ENCODE measurements around the gene ALDH1A2. TPM values are rescaled to one million over a fixed set of nuclear protein-coding genes. Genes with fewer than 3 reads are reported as not detected.

ALDH1A2 gene
- total RNA-seq, 2 donors from 2014 or later: 5.4 to 5.6 TPM

DNA sequence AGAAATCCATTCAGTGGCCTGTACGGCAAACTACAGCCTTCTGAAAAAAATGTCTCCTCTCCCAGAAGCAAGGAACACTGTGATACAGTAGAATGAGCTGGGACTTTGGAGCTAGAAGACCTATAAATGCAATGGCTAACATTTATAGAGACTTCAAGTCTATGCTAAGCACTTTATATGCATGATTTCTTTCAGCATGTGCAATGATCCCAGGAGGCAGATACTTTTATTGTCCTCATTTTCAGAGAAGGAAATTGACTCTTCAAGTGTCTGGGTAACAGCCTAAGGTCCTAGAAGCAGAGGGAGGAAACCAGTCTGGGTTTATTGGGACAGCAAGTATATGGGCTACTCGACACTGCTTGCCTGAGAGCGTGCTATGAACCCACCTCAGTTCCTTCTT lies 140.9 kb downstream of the ALDH1A2 start:
- ATAC-seq (peak; percentile 83), DNase-seq (no peak)
- intact Hi-C loops (cut with DNase I, micrococcal nuclease): no loop called here

- ATAC-seq: peak; percentile 59
These were observed 141.8 kb downstream of the ALDH1A2 start for GRCh38 chr15:57923750-57924149.

GRCh38 chr15:57923306-57923705 lies 142.2 kb downstream of the ALDH1A2 start:
- peak; percentile 71 for ATAC-seq
- intact Hi-C loops (cut with DNase I, micrococcal nuclease): no loop called here
- DNase-seq: no peak

More at GRCh38 chr15:57923750-57924149, 141.8 kb downstream of the ALDH1A2 start:
- intact Hi-C loops (cut with DNase I, micrococcal nuclease): no loop called here
- peak in 1 of 2 donors; percentile 54 for DNase-seq

DNA sequence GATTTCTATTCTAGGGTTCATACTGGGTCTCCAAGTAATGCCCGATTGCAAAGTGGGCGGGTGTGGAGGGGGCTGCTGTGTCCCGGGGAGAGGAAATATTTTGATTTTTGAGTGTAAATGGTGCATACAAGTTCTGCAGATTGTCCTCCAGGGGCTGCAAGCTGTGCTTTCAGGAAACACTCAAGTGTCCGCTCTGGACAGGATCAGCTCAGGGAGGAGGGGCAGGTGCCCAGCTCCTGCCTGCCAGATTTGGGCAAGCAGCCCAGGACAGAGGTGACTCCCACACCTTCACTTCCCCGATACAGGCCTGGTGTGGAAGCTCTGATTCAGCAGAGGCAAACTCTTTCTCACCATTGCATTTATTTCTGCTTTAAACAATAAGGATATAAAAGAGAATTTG lies 142.7 kb downstream of the ALDH1A2 start:
- ATAC-seq (peak; percentile 69), DNase-seq (peak; percentile 64 to 81)
- intact Hi-C loops (cut with DNase I, micrococcal nuclease): no loop called here

- ATAC-seq: no peak
- no peak for DNase-seq
- intact Hi-C loops (cut with DNase I, micrococcal nuclease): no loop called here
These were observed 144.1 kb downstream of the ALDH1A2 start for GRCh38 chr15:57921371-57921770.

- ATAC-seq (no peak), DNase-seq (no peak)
- intact Hi-C loops (cut with DNase I, micrococcal nuclease): no loop called here
These were observed 144.6 kb downstream of the ALDH1A2 start for GRCh38 chr15:57920911-57921310.

DNA sequence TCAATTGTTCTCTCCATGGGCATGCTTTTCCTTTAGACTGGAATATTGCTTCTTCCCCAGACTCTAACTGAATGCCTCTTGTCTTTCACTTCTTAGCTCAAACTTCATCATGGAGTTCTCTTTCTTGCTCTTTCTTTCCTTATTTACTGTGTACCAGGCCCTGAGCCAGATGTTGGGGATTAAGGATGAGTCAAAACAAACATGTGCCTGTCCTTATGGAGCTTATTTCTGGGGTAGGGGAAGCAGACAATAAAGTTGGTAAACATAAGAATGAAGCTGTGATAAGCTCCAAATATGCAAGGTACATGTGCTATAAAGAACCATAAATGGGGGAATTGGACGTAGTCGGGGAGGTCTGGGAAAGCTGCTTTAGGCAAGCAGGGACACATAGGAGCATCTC lies 145.8 kb downstream of the ALDH1A2 start:
- intact Hi-C loops (cut with DNase I, micrococcal nuclease): no loop called here
- ATAC-seq (no peak), DNase-seq (no peak)

- intact Hi-C loops (cut with DNase I, micrococcal nuclease): no loop called here
- ATAC-seq: no peak
- no peak for DNase-seq
These were observed 147.5 kb downstream of the ALDH1A2 start for GRCh38 chr15:57917998-57918397.

DNA sequence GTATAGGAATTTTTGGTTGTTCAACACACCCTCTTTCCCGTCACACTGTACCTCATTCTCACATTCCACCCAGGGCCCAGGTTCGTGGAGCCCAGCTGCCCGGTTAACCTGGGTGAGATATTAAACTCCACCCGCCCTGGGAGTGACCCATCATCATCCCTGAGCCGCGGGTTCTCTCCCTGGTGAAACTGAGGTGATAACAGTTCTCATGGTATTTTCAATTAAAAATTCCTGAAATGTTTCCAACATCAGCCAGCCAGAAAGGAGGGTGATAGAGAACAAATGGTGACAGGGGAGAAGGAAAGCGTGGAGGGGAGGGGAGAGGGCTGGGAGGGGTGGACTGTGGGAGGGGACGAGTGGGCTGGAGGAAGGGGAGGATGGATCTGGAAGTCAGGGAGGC lies 148.8 kb downstream of the ALDH1A2 start:
- intact Hi-C loops (cut with DNase I, micrococcal nuclease): no loop called here
- no peak for ATAC-seq
- no peak for DNase-seq

DNA sequence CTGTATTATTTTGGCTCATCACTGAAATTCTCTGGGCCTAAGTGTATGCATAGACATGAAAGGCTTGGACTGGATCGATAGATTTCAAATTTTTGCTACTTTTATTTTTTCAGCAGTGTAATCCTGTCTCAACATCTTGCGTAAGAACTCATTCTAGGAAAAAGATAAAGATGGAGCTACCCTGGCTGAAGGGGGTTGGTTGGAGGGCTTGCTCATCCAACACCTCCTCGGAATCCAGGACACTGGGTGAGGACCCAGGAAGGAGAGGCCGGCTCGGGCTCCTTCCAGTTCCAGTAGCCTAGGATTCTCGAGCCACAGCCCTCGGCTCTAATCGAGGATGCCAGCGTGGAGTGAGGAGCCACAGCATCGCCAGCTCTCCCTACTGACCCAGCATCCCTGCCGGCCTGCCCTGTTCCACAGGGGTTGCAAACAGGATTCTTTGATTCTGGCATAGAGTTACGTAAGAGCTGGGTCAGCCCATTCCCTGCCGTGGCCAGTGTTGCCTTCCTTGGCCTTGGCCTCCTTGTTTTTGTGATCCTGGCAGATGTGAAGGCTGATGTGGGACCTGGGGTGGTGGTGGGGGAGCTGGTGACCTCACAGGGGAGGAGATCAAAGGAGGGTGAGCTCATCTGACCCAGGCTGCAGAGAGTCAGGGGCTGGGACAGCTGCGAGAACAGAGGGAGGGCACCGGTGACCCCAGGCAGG lies 149.5 kb downstream of the ALDH1A2 start:
- no peak for ATAC-seq
- intact Hi-C loops (cut with DNase I, micrococcal nuclease): no loop called here
- DNase-seq: no peak

DNA sequence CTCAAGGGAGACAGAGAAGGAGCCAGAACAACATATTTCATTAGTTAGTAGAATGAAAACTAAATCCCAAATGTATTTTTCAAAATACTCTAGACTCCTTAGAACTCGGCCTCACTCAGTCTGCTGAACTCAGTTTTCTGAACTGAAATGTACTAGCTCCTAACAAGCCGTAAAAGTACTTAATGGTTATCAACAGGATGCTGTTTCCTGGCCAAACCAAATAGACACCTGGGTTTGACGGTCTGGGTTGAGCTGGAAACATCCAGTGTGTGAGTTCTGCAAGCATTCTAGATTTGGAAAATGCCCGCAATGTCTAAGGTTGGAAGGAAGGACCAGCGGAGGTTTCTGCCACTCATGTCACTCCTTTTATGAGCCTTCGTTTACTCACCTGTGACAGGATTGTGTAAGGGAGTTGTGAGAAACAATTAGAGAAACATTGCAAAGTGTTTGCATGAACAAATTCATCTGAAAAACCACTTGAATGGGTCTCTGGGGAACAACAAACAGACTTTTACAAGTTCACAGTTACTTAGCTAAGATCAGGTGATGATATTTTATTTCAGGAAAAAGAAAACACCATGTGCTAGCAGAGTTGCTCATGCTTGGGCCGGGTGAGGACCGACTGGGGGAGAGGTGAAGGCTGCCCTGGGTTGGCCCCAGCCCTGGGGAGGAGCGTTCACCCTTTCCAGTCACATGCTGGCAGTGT lies 151.0 kb downstream of the ALDH1A2 start:
- DNase-seq: peak; percentile 60 to 68
- intact Hi-C loops (cut with DNase I, micrococcal nuclease): no loop called here
- ATAC-seq: peak; percentile 95

DNA sequence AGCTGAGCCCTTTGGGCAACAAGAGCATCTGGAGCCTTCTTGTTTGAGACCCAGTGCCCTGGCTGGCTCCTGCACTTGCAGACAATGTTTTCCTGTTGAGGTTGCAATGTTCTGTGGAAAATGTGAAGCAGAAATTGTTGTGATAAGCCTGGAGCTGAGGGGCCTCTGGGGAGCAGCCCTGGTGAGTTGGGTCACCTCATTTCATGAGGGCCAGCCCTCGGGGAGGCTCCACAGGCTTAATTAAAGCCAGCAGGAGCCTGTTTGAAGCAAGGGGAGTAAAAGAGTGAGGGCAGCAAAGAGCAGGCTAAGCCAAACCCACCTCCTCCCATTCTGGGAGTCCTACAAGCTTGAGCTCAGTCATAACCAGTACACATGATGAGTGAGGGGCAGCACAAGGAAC lies 154.3 kb downstream of the ALDH1A2 start:
- intact Hi-C loops (cut with DNase I, micrococcal nuclease): no loop called here
- ATAC-seq (no peak), DNase-seq (no peak)

GRCh38 chr15:57910672-57911071 lies 154.8 kb downstream of the ALDH1A2 start:
- DNase-seq (no peak), ATAC-seq (no peak)
- intact Hi-C loops (cut with DNase I, micrococcal nuclease): no loop called here

- DNase-seq (no peak), ATAC-seq (no peak)
- intact Hi-C loops (cut with DNase I, micrococcal nuclease): no loop called here
These were observed 156.1 kb downstream of the ALDH1A2 start for GRCh38 chr15:57909388-57909787.

GRCh38 chr15:57903626-57904025 lies 161.9 kb downstream of the ALDH1A2 start:
- ATAC-seq: no peak
- DNase-seq: no peak

More at GRCh38 chr15:57903626-57904025, 161.9 kb downstream of the ALDH1A2 start:
- intact Hi-C loops (cut with DNase I, micrococcal nuclease): no loop called here

Other genes with a start within 250 kb of the ALDH1A2 start
- gene AQP9, start 72.7 kb upstream of the ALDH1A2 start, total RNA-seq: under 1 TPM in 1 of 2 donors, not detected in 1; 0.27 TPM